COLO829 (cell line): ENCODE data around the gene CDH10.

ENCODE experiments used
- DNase-seq: peaks from one replicate; pipeline ENCODE4 v3.0.0; 2012; ENCODE audit warnings: low spot score

CDH10 gene

DNA sequence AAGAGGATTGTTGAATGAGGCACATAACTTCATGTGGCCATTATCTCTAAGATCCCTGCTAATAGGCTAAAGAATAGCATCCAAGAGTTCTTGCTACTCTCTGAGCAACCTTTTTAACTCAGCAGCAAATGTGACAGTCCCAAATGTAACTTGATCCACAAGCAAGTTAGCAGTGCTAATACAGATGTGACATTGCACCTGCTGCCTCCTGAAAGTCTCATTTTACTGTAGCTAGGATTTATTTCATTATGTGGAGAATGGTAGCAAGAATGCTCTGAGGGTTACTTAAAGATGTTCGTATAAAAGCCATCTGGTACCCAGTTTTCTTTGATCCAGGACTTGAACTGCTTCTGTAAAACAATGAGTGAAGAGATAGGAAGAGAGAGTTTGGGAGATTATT is 45.8 kb downstream of the CDH10 start:
- no peak for DNase-seq

DNA sequence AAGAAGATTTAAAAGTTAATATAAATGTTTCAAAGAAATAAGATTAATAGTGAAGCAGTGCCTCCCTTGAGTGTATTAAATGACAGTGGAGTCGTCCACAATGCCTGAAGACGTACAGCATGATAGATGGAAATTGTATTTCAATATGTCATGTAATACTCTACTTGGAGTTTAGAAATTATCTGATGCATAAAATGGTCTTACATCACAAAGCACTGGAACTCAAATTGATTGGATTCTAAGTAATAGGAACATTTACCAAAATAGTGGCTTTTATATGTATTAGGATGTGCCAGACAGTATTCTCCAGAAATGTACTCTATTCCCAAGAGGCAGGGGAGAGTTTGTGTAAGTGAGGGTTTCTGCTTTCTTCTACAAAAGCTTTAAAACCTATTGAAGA is 49.4 kb downstream of the CDH10 start:
- no peak for DNase-seq

DNA sequence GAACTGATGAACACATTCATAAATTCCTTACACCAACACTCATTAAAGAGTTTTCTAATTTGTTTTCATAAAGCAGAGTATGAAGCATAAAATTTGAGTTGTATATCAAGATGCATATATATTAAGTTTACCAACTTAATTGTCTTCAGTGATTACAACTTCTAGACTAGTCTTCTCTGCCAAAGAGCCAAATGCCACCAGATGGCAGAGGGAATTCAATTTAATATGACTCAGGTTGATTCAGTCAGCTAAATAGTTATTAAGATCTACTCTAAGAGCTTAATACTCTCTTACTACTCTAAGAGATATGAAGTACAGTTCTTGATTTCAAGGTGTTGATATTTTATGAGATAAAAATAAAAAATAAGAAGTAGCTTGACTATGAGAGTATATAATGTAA is 53.4 kb downstream of the CDH10 start:
- DNase-seq: no peak

DNA sequence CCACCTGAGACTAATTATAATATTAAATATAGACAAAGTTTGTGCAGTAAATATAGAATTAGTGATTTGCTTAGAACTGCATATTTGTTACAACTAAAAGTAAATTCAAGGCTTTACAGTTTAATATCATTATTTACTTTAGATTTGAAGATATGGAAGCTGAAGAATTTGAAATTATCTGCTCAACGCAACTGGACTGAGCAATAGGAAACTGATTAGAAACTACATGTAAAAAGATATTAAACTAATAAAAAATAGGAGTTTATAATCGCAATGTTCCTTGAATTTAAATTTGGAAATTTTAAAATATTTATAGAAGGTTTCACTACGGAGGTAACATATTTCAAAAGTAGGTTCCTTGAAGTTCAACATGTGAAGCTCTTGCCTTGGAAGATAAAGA is 55.2 kb downstream of the CDH10 start:
- DNase-seq: no peak

DNA sequence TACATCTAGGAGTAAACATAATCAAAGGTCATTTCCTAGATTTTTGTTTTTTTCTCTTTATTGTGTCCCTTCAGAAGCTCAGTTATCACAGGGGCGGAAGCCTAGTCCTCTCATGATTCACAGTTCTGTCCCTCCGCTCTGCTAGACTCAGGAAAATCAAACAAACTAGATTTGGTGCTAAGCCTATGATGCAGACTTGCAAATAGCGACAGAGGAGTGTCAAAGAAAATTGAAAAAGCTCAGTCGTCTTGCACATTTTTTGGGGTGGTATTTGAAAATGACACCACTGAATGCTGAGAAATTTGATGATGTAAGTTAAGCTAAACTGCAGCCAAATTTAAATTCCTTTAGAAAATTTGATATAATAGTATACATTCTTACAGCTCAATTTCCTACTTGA is 59.0 kb downstream of the CDH10 start:
- DNase-seq: no peak

DNA sequence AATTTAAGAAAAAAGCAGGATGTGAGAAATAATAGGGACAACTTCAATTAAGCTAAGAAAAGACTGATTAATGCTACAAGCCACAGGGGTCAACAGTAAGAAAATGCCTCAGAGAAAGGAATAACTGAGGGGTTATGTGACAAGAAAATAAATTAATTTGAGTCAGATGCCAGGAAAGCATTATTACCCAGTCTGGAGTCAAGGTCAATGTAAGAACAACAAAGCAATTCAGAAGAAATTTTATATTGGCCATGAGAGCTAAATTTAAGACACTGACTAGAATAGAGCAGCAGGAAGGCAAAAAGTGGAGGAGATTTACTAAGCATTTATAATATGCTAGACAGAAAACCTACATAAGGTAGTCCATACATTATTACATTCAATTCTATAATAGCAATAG is 73.5 kb downstream of the CDH10 start:
- no peak for DNase-seq

DNA sequence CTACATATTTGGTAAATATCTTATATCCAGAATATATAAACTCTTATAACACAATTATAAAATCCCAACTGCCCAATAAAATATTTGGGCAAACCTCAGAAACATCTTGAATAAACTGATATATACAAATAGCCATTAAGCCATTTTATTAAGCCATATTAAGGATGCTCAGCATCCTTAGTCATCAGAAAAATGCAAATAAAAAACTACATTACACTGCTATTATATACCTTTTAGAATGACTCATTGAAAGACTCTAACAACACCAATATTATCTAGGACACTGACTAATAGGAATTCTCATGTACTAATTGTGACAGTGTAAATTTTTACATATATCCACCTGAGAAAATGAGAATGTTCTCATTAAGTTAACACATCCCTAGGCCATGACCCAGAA is 77.8 kb downstream of the CDH10 start:
- no peak for DNase-seq

DNA sequence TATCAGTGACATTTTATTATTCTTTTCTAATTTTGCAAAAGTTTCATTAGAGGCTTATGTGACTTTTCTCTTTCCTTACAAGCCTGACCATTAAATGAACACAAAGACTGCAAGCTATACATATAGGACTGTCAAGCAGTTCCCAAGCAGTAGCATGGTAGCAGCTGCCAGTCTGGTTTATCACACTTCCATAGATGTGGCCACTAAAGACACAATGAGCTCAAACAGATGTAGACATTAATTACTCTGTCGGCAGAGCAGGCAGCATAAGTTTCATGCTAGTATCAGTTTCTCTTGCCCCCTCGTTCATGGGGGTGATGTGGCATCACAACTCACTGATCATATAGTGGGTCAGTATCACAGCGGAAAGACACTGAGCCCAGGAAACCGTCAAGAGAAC is 89.5 kb downstream of the CDH10 start:
- DNase-seq: no peak

DNA sequence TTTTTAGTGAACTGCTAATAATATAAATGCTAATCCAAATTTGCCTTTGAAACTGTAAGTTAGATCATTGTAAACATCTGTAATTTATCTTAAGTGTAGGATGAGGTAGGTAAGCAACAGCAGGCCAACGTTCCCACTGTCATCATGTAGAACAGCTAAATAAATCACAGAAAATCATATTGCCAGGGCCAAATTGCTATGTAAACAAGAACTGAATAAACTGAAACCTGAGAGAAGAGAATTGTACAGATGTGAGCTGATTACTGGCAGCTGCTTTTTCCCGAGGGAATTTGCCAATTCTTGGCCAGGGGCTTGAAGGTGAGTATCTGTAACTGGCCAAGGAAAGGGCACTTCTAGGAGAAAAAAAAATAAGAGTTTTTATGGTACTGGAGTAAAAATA is 97.6 kb downstream of the CDH10 start:
- no peak for DNase-seq

DNA sequence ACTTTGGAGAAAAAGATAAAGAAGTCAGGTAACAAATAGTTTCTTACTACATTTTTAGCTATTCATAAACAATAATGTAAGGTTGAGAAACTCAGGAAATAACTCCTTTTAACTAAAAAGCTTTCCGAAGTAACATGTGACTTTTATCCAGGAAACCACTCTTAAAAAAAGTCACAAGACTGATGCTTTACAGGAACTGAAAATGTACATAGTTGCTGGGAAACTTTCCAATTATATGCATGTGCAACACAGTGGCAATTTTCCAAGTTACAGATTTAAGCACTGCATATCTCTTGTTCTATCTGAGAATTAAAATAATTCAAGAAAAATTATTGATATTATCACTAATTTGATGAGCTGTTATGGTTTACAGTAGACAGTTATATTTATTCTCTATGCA is 105.2 kb downstream of the CDH10 start:
- peak; percentile 0 for DNase-seq

DNA sequence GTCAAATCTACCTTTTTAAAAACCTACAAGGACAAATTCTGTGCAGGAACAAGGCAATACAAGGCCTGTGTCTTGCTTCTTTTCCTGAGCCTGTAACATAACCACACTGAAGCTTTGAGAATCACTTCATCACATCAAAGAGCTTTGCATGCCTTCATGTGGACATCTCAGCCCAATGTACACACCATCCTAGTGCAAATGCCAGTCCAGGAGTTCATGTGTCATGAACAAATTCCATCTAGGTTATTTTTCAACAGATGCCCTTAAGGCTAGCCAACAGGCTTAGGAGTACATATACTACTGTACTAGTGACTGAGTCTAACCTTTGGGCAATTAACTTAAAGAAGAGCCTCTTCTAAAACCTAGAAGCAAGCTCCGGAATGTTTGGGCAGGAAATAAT is 106.4 kb downstream of the CDH10 start:
- DNase-seq: no peak

DNA sequence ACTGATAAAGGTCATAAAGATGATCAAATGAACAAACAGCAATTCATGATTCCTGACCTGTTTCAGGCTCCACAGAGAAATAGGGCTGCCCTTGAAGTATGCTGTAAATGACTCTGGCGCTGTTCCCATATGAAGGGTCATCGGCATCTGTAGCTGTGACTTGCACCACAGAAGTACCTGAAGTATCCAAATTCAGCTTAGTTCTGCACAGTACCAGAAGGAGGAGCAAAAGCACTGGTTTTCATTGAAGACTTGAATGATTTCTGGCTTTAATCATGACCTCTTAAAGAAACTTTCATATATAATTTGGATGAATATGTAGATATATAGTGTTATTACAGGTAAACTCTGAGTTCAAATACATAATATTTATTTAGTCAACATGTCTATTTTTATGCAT is 109.1 kb downstream of the CDH10 start:
- no peak for DNase-seq

DNA sequence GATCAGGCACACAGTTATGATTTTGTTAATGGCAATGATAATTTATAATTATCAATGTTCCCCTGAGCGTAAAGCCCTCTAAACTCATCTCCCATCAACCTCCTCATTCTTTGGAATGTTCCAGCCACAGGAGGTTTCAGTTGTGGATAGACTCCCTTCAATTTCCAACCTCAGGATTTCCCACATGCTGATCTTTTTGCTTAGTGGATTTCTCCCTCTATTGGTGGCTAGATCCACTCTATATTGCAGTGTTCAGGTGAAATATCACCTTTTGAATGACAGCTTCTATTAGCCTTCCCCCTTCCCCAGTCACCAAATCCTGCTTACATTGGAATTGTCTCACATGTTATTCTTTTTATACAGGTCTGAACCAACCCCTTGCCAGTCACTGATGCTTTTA is 113.9 kb downstream of the CDH10 start:
- no peak for DNase-seq

DNA sequence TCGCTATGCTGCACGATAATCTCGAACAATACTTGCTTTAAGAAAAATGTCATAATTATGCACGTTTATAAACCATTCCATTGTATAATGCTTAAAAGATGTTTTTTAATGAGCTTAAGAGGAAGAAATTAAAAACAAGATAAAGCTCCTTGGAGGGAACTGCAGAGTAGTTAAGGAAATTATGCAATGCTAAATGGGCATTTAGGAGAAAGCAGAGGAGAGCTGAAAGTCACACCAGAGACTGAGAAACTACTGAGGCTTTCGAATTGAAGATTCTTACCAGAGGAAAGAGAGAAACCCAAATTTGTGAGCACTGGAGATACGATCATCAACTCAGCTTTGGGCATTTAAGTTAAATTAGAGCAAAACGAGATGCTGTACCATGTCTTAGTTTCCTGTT is 119.4 kb downstream of the CDH10 start:
- DNase-seq: no peak

DNA sequence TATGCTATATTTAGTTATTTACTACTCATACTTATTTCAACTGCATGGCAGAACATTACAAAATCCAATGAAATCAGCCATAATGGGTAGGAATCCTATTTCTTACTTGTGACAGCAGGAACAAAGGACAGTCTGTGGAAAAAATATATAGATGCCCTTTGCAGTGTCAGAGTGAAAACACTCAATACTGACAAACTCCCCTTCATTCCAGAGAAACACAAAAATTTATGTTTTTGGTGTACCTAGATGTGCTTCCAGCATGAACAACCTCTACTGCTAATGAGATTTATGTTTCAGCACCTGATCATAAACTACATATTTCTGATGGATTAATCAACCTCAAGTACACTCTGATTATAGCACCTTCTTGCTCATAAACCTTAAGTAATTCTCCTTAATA is 132.4 kb downstream of the CDH10 start:
- DNase-seq: no peak

DNA sequence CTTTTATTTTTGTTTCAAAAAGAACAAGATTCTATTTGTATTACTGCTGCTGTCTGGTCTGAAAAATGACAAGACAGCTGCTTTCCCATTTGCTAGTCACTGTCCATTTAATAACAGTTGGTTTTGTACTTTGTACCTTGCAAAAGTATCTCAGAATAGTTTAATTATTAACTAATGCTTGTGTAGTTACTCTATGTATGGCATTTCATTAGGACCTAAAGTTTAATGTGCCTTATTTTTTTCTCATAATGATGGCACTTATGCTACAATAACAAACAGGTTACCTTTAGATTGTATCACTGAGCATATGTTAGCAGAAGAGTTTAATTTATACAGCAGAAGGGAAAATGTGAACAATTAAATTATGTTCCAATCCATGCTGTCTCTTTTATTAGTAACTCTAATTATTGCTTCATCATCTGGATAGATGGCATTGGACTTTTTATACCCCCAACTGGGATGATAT is 134.2 kb downstream of the CDH10 start:
- no peak for DNase-seq

DNA sequence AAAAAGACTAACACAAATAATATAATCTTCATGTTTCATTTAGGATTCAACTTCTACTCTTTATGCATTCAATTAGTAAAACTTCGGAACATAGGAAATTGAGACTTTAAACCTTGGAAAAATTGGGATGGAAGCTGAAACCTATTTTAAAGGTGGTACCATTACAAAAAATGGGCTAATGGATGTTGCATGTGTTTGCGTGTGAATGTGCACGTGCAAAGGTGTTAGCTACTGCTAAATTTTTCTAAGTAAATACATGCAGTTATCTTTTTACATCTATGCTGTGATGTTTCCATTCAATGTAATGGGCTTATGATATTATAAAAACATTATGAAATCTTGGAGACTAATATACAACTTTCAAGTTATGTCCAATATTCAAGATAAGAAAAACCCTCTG is 134.8 kb downstream of the CDH10 start:
- DNase-seq: no peak

DNA sequence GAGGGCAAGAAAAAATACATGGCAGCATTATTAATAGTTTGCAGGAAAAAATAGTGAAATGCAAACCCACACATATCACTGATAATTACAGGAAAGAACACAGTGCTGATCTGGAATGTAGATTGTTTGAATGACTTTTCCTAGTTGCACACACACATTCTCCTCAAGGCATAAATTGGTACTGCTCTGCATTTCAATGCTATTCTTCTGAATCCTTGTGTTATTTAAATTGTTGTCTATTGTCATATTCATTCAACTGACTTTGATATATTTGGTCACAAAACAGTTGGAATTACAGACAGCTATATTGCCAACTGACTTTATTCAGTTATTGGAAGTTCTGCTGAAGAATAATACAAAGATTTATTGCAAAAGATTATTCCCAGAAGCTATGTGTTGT is 139.5 kb downstream of the CDH10 start:
- no peak for DNase-seq

DNA sequence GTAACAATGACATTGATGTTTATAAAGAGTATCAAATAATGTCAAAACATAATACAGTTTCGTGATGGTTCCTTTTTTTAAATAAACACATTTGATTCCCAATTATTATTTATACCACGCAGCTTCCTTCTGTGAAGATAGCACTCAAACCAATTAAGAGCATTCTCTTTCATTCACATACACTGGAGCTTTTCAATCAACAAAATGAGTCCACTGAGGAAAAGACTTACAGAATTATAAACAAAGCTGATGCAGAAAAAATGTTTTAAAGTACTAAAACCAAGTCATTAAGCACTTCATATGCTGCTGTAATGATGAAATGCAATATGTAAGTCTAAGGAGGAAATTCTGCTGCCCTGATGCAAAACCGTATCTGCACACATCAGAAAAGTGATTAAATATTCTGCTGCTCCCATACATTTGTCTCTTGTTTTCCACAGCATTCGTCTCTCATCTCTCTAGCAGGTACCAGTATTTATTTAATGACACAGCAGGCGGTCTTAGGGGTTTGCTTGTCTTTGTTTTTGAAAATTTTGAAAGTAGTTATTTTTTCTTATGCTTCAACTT is 147.1 kb downstream of the CDH10 start:
- no peak for DNase-seq

DNA sequence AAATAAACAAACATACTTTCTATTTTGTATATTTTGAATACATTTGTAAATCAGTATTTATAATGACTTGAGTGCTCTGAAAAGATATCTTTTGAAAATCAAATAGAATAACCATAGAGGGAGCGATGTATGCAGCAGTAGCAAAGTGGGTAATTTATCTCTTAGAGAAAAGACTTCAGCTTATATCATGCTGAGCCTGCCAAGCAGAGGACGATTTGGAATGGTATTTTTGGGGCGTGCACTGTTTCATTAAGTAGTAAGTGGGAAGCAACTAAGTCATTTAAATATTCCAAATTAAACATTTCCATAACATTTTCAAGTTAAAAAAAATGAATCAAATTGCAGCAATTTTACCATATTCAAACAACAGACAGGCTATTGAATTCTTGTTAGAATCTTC is 147.6 kb downstream of the CDH10 start:
- DNase-seq: no peak

DNA sequence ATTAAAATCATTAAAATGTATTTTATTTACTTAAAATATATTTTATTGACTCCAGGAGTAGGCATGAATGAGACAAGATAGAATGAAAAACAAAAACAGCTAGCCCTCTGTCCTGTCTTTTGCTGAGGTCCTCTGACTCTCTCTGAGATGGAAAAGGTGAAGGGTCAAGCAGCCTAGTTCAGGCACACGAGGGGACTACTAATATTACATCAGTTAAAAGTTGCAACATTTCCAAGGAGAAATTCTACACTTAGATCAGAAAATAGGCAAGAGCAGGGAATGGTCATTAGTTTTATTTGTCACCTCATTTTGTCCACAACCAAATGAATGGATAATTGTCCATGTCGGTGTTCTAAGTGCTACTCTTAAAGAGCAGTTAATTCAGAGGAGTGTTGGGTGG is 148.5 kb downstream of the CDH10 start:
- no peak for DNase-seq

DNA sequence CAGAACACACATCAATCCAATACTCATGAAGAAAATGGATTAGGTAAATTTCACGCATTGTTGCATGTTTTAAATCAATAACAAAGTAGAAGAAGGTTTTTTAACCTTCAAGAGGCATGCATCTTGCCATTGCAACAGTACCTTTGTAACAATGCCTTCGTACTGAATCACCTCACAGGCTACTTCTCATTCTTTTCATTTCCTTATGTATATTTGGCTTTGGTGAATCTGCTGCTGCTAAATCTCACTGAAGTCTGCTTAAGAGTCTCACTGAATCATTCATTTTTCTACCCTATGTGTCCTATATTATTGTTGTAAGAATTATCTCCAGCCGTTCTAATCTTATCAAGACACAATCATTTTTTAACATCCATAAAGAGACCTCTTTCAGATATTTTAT is 152.5 kb downstream of the CDH10 start:
- no peak for DNase-seq

DNA sequence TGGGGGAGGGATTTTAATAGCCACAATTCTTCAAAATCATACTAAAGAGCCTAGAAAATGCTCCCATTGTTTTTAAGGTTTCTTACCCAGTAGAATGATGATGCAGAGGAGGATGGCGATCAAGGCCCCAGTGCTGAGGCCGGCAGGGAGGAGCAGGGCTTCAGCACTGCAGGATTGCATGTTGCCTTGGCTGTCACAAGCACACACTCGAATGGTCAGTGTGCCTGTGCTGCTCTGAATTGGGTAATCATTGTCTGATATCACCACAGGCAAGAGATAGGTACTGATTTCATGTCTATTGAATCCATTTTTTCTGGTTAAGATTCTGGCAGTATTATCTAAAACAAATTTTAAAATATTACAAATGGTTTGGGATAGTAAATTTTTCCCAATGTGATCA is 153.3 kb downstream of the CDH10 start:
- no peak for DNase-seq

DNA sequence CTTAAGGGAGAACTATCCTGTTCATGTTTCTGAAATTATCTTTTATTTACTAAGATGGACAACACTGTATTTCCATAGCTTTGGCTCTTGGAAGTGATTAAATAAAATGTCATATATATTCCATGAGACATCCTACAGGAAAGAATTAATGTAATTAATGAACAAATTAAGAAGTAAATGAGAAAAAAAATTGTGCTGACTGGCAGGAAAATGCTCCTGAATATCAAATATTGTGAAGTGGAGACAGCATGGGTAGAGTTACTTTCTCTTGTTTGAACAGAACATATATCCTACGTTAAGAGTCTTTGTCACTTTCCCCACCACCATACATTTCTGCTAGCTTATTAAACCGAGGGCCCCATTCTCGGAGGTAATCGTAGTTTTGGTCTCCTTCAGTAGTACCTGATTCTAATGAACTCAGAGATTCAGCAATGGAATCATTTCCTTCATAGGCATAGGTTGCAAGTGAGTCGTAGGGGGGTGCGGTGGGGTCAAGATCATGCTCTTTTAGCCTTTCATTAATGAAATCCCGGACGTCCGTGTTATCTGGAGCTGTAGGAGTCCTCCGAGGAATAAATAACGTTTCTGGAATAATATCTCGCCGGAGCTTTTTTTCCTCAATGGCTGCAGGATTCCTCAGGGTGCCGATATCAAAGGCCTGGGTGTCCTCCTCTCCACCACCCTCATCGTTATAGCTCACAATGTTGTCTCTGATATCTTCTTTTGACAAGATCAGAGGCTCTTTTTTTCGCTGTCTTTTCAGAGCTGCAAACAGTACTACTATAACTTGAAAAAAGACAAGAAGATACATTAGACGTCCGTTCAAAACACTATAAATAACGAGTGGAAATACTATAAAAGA is 157.2 kb downstream of the CDH10 start:
- DNase-seq: no peak
